Measurements from ENCODE around the gene CBFB. TPM values are rescaled to one million over a fixed set of nuclear protein-coding genes. Genes with fewer than 3 reads are reported as not detected.

The CBFB gene
- total and polyA plus RNA-seq, 2 of the 4 experiments (the other 2 are of a cell fraction) = 44.2 to 48.0 TPM

- no peak for TF ChIP-seq ELK1 (IDR thresholded peaks at IDR 0.05; ENCODE audit: borderline replicate concordance, low read depth, low read length)
Observed at GRCh38 chr16:67013233-67013822, 15.6 kb upstream of the CBFB start (continued).

All from IMR-90 (cell line).